Body of pancreas (tissue), 4 donors: ENCODE measurements around the gene C3orf52.

Source experiments
- CTCF ChIP-seq, 7 experiments: fragments of 450-650 bp in 4 of 7; fragments of 200-600 bp in 3 of 7; sonication (generic) in 3 of 7; IDR thresholded peaks; one replicate each; pipeline ENCODE4 v1.5.1; 2016 to 2019; ENCODE audit warnings: antibody characterized with exemption in 7 of 7
- POLR2A ChIP-seq, 3 donors: fragments of 450-650 bp; IDR thresholded peaks; one replicate each; pipeline ENCODE4 v1.6.1; 2016; ENCODE audit warnings: antibody characterized with exemption in 3 of 3, mild to moderate bottlenecking in 2 of 3

DNA sequence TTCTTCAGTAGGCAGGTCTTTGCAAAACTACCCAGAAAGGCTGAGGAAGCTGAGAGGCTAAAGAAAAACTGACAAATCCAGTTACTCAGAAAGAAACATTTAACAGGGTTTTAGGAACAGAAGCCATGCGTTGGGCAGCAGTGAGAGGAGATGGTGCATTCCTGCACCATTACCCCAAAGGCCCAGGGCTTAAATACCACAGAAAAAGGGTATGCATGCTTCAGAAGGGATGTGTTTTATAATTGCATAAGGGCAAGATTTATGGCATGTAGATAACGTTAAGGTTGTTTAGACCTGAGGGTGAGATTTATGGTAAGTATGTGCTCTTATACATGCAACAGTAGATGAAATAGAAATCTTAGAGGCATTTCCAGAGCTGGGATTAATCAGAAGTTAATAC, 10.0 kb downstream of the C3orf52 start:
- no peak for TF ChIP-seq CTCF (IDR thresholded peaks at IDR 0.05)
- no peak for TF ChIP-seq POLR2A (IDR thresholded peaks at IDR 0.05)
